Posterior cingulate gyrus (tissue), 11 donors: Measurements from ENCODE around the gene MCU.
"Not testable (repeated sequence)": the region's sequence is repeated elsewhere in the genome, so short reads cannot be mapped to it uniquely, and the experiment has no call there.

Experiments used
- DNase-seq, 10 donors: peaks; one replicate each; pipeline versions ENCODE4 v3.0.0 to v3.0.0-alpha.2; 2020 to 2021; ENCODE audit warnings: mixed read lengths in 3 of 10
- intact Hi-C: fragments of 100-400 bp; cut with DNase I; formaldehyde crosslinking; loops from one replicate; pipeline ENCODE4 v1.15.1; 2023

The MCU gene

GRCh38 chr10:72727130-72727529 is 35.2 kb downstream of the MCU start:
- DNase-seq: no peak
- intact Hi-C loops: no loop called here

- DNase-seq: no peak
- intact Hi-C loops: no loop called here
Observed at GRCh38 chr10:72728462-72728861, 36.5 kb downstream of the MCU start.

DNA sequence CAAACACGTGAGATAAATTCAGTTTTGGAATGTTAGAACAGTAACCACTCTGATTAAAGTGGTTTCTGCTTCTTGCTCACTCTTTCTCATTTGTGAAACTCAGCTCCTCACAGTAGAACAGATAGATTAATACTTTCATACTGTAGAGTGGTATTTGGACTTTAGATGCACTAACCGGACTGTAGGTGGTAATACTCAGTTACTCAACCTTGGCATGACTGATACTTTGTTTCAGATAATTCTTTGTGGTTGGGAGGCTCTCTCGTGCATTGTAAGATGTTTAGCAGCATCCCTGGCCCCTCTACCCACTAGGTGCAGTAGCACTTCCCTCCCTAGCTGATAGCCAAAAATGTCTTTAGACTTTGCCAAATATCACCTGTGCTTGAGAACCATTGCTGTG is 37.6 kb downstream of the MCU start:
- intact Hi-C loops: no loop called here
- no peak for DNase-seq

DNA sequence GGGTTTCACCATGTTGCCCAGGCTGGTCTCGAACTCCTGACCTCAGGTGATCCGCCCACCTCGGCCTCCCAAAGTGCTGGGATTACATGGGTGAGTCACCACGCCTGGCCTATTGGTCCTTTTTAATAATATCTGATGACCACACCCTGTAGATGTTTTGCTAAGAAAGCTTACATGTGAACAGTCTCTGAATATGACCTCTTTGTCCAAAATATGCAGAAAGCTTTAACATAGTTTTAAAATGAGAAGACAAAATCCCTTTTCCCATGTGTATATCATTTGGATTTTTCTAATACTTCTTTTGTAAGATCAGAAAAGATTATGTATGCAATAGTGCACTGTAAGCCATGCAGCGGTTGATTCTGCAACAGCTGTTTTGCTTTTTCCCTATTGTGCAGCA is 38.5 kb downstream of the MCU start:
- intact Hi-C loops: no loop called here

GRCh38 chr10:72731916-72732419 is 40.0 kb downstream of the MCU start:
- DNase-seq: no peak
- intact Hi-C loops: no loop called here

More for the DNA sequence above, 38.5 kb downstream of the MCU start:
- DNase-seq: no peak

DNA sequence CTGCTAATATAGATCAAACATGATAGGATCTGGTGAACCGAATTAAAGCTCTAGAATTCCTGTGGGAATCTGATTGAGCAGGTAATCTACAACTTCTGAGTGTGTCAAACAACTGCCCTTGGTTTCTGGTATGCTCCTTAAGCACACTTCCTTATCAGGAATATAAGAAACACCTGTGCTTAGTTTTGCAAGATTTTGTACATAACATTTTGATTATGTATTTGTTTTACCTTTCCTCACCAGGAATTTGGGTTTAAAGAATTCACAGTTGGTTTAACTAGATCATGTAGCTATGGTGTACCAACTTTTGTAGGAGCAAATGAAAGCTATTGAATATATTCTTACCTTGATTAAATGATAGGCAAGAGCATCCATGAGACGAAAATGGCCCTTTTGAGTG is 40.6 kb downstream of the MCU start:
- DNase-seq: no peak
- intact Hi-C loops: no loop called here

- intact Hi-C loops: no loop called here
- DNase-seq: no peak
Observed at GRCh38 chr10:72733989-72734388, 42.0 kb downstream of the MCU start.

- intact Hi-C loops: no loop called here
- DNase-seq: no peak
Observed at GRCh38 chr10:72735288-72735936, 43.5 kb downstream of the MCU start.

DNA sequence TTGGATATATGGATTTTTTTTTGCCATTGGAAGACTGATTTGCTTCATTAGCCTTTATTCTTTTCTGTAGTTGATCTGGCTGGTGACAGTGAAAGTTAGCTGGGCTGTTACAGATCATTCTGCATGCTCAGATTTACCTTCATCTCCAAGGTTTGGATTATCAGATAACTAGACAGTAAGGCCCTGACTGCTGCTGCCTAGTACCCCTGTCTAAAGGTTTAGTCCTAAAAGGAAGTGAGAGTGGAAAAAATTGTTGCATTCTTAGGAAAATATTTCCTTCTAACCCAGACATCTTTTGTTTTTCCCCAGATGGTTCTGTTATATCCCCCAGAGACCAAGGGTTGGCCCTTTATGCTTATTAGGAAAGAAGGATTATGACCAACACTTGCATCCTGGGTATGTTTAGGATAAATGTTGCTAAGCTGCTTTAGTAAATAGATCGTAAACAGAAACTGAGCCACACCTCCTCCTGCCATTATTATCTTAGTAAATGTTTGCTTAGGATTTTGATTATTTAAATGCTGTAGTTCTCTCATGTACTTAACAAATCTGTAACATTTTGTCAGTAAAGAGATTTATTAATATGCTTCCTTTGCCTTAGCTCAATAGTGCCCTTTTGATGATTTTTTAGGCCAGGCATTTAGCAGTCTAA is 44.4 kb downstream of the MCU start:
- intact Hi-C loops: no loop called here
- no peak for DNase-seq

DNA sequence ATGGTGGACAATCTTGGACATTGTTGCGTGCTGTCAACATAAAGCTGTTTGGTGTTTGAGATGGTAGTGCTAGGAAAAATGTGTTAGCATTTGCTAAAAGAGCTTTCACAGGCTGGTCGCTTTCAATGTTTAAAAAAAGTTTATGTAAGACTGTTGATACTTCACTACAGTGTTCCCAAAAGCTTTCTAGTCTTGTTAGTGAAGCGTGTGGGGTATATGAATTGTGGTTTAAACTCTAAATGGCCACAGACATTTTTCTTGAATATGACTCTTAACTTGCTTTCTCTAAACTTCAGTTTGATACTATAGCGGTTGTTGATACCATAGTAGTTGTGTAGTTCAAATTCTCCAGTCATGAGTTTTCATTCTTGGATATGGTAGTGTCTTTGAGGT is 44.9 kb downstream of the MCU start:
- no peak for DNase-seq
- intact Hi-C loops: no loop called here

DNA sequence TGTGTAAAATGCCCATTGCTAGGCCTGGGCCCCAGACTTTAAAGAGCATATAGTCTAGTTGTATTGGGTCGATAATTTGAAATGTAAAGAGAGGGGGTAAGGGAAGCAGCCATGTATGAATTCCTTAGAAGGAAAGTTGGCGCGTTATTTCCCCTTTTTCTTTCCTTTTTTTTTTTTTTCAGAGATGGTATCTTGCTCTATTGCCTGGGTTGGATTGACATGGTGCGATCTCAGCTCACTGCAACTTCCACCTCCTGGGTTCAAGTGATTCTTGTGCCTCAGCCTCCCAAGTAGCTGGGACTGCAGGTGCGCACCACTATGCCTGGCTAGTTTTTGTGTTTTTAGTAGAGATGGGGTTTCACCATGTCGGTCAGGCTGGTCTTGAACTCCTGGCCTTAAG is 45.4 kb downstream of the MCU start:
- DNase-seq, intact Hi-C loops: not testable (repeated sequence)

- no peak for DNase-seq
- intact Hi-C loops: no loop called here
Observed at GRCh38 chr10:72738486-72738885, 46.5 kb downstream of the MCU start.

GRCh38 chr10:72740528-72740927 is 48.6 kb downstream of the MCU start:
- peak in 1 of 10 donors; percentile 41 for DNase-seq
- intact Hi-C loops: no loop called here

- DNase-seq: no peak
- intact Hi-C loops: no loop called here
Observed at GRCh38 chr10:72742092-72742491, 50.1 kb downstream of the MCU start.

GRCh38 chr10:72742797-72743196 is 50.9 kb downstream of the MCU start:
- intact Hi-C loops: no loop called here
- no peak for DNase-seq

DNA sequence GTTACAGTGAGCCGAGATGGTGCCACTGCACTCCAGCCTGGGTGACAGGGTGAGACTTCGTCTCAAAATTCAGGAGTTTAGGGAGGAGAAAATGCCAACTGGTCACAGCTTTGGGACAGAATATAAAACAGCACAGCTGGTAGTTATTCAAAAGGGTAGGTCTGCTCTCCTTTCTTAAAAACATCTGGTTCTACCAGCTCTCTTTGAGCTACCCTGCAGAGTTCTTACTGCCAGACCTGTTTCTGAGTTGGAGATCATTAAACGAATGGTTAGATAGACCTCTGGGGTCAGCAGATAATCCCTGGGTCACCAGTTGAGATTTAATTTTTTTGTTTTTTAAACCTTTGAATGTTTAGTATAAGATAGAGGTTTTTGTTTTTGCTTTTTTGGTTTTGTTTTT is 52.6 kb downstream of the MCU start:
- intact Hi-C loops: no loop called here
- DNase-seq: peak in 1 of 10 donors; percentile 35

DNA sequence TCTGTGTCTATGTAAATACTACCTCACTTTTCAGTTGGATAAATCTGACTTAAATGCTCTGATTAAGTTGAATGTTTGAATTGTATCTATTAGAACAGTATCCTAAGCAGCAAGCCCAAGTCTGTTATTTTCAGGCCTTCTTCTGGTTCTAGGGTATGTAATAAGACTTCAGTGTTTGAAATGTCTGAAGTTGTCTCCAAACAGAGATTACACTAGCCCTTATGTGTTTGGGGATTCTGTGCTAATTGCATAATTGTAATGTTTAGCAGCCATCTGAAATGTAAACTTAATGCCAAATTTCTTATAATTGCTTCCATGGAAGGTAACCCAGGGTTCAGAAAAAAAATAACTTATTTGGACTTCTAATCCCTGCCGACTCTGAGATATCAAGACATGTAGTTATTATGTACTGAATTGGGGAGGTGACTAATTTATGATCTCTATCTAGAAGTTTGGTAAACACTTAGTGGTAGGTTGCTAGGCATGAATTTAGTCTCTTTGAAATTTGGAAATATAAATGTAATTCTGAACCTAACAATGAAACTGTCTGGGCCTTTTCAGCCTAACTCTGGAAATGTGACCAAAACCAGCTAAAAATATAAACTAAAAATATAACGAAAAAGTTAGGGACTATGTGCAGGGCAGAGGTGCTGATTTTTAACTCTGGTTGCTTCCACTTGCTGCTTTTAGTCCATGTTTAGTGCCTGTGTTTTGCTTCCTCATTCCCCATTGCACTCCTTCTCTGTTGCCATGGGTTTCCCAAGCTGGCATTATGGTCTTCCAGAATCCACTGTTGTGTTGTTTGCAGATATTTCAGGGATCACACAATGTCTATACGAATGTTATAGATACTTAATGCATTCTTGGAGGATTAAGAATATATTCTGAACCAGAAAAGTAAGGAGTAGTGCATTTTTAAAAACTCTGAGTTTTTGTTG is 54.8 kb downstream of the MCU start:
- no peak for DNase-seq
- intact Hi-C loops: no loop called here

GRCh38 chr10:72747521-72747920 is 55.6 kb downstream of the MCU start:
- intact Hi-C loops: no loop called here
- peak in 2 of 10 donors; percentile 69 to 80 for DNase-seq

- DNase-seq: no peak
- intact Hi-C loops: no loop called here
Observed at GRCh38 chr10:72753760-72754231, 61.9 kb downstream of the MCU start.

- no peak for DNase-seq
- intact Hi-C loops: no loop called here
Observed at GRCh38 chr10:72754275-72755032, 62.5 kb downstream of the MCU start.
